ENCODE measurements around the gene HIKESHI. TPM values are rescaled to one million over a fixed set of nuclear protein-coding genes. Genes with fewer than 3 reads are reported as not detected.

HIKESHI gene
- total and polyA plus RNA-seq, 2 of the 8 experiments (the other 6 are each of a cell fraction or from before 2014, with no cell fraction given) = 65.4 to 90.2 TPM

GRCh38 chr11:86288776-86289507, 13.1 kb upstream of the HIKESHI start:
- H2BK15ac ChIP-seq (ENCODE audit: low read length) = no peak overlapping the region
- no peak overlapping the region for H3K56ac ChIP-seq (replicated peaks; ENCODE audit: insufficient read length, low read depth, low read length)
- H2AK5ac ChIP-seq (ENCODE audit: low read depth, low read length) = no peak overlapping the region
- no peak overlapping the region for H4K5ac ChIP-seq (ENCODE audit: insufficient read length, low read depth, low read length)
- no peak overlapping the region for H2AFZ ChIP-seq (ENCODE audit: low read length)
- no peak overlapping the region for H3K9ac ChIP-seq (replicated peaks in 1 of 4; ENCODE audit: extremely low read depth in 1 of 4, low read depth in 3 of 4, low read length in 3 of 4)
- no peak overlapping the region for H2BK120ac ChIP-seq (replicated peaks; ENCODE audit: low read depth, low read length)
- H2BK20ac ChIP-seq (ENCODE audit: low read length) = no peak overlapping the region
- H3K9me3 ChIP-seq (ENCODE audit: insufficient read depth in 2 of 2, low read depth in 1 of 2, low read length in 1 of 2) = no peaks in the 10 kb centered on the region
- no peak overlapping the region for H3K23ac ChIP-seq (ENCODE audit: insufficient read length)
- H3K27ac ChIP-seq (ENCODE audit: low read depth, low read length) = no peak overlapping the region
- no peak overlapping the region for H3K4me3 ChIP-seq (ENCODE audit: extremely low read depth in 1 of 4, insufficient read depth in 2 of 4, low read depth in 3 of 4, low read length in 4 of 4)
- H3K4ac ChIP-seq (replicated peaks; ENCODE audit: insufficient read length, low read depth, low read length) = no peak overlapping the region
- peaks cover 0 to 4% (median 0%) of the 10 kb centered on the region in 4 experiments; a peak in 1 of 8 replicates for H3K36me3 ChIP-seq (ENCODE audit: control insufficient read depth in 2 of 4, insufficient read depth in 4 of 4, low read length in 3 of 4)
- FAIRE-seq = no peak
- no peak overlapping the region for H4K8ac ChIP-seq (ENCODE audit: extremely low read depth, insufficient read depth, low read length)
- no peak for DNase-seq (ENCODE audit: low read depth in 1 of 2, low spot score in 2 of 2)
- H3K4me2 ChIP-seq (ENCODE audit: insufficient read depth in 1 of 2, low read depth in 2 of 2, low read length in 2 of 2) = no peak overlapping the region
- H3K4me1 ChIP-seq (replicated peaks in 1 of 4; ENCODE audit: control insufficient read depth in 3 of 4, insufficient read depth in 4 of 4, low read length in 3 of 4) = peaks cover 0 to 3% (median 0%) of the 10 kb centered on the region in 4 experiments; a peak in 1 of 7 replicates
- no peak overlapping the region for H3K14ac ChIP-seq (ENCODE audit: insufficient read length)
- no peak overlapping the region for H3K18ac ChIP-seq (ENCODE audit: extremely low read depth, low read length)
- H4K20me1 ChIP-seq (replicated peaks in 1 of 2; ENCODE audit: control insufficient read depth in 1 of 2, insufficient read depth in 2 of 2, low read length in 2 of 2) = no peaks in the 10 kb centered on the region
- no peak overlapping the region for H2BK12ac ChIP-seq (ENCODE audit: low read depth, low read length)
- H3K79me2 ChIP-seq (ENCODE audit: control insufficient read depth in 1 of 2, insufficient read depth in 2 of 2, low read length in 2 of 2) = no peaks in the 10 kb centered on the region
- WGBS, 2 experiments (ENCODE audit: extremely low coverage in 1 of 2, insufficient coverage in 1 of 2, insufficient read length in 1 of 2, insufficient replicate concordance in 2 of 2, low coverage in 1 of 2, low lambda C conversion rate in 2 of 2, missing lambda C conversion rate in 1 of 2) = 82% methylated on average over 5 of the region's 7 CpGs; no CpG with 5 or more reads in 1 of the 2 experiments
- CTCF ChIA-PET (ENCODE audit: partially characterized antibody) = interaction anchor here (0.6 to 1.1 kb wide), 7 partner anchors 12 to 441 kb away, joined by 3 to 4 read pairs (median 3); no protein-coding TSS in a partner anchor
- no peak overlapping the region for H4K91ac ChIP-seq (replicated peaks; ENCODE audit: insufficient read length, low read length)
- no peaks in the 10 kb centered on the region for H3K79me1 ChIP-seq (ENCODE audit: low read depth, low read length)
- POLR2A ChIA-PET (ENCODE audit: partially characterized antibody) = interaction anchor here (0.6 to 1.1 kb wide), 2 partner anchors 10 to 66 kb away, joined by 3 read pairs; no protein-coding TSS in a partner anchor
- no peaks in the 10 kb centered on the region for H3K27me3 ChIP-seq (replicated peaks in 1 of 4; ENCODE audit: control insufficient read depth in 3 of 4, extremely low read depth in 1 of 4, insufficient read depth in 3 of 4, low read length in 3 of 4)
- H3K23me2 ChIP-seq (ENCODE audit: low read depth, low read length) = no peaks in the 10 kb centered on the region
- no peak overlapping the region for H2BK5ac ChIP-seq (ENCODE audit: low read depth, low read length)
- no peak for TF ChIP-seq YY1 (IDR thresholded peaks at IDR 0.05; ENCODE audit: low read depth, low read length)
- no peak for TF ChIP-seq GTF2F1 (IDR thresholded peaks at IDR 0.05; ENCODE audit: borderline replicate concordance, low read depth, low read length)
- no peak for TF ChIP-seq RBBP5 (IDR thresholded peaks at IDR 0.05; ENCODE audit: borderline replicate concordance, low read depth, low read length)
- TF ChIP-seq SAP30 (IDR thresholded peaks at IDR 0.05; ENCODE audit: insufficient read depth, insufficient replicate concordance, low read length) = no peak
- TF ChIP-seq NANOG (IDR thresholded peaks at IDR 0.05; ENCODE audit: insufficient read depth, low read depth, low read length, poor library complexity, severe bottlenecking) = no peak
- TF ChIP-seq CREB1 (IDR thresholded peaks at IDR 0.05) = no peak
- no peak for TF ChIP-seq RFX5 (IDR thresholded peaks at IDR 0.05; ENCODE audit: borderline replicate concordance, low read depth, low read length)
- no peak for TF ChIP-seq CBX5 (IDR thresholded peaks at IDR 0.05; ENCODE audit: low read depth, low read length)
- TF ChIP-seq BACH1 (IDR thresholded peaks at IDR 0.05; ENCODE audit: low read length) = no peak
- TF ChIP-seq CBX8 (IDR thresholded peaks at IDR 0.05; ENCODE audit: borderline replicate concordance, low read depth, low read length) = no peak
- no peak for TF ChIP-seq PHF8 (conservative IDR thresholded peaks at IDR 0.05; ENCODE audit: low read depth, low read length)
- no peak for TF ChIP-seq SP2 (IDR thresholded peaks at IDR 0.05; ENCODE audit: low read length)
